Activated CD8-positive, alpha-beta T cell treated with anti-CD3 and anti-CD28 coated beads for 36 hours (primary cell): ENCODE results near the gene MICU1. TPM values are rescaled to one million over a fixed set of nuclear protein-coding genes. Genes with fewer than 3 reads are reported as not detected.

Experiments used
- ATAC-seq: fragments of 200-7000 bp; cut with Tn5 transposase; one replicate; pipeline ENCODE4 v1.10.0; 2021; ENCODE audit warnings: mild to moderate bottlenecking, moderate library complexity
- CTCF ChIA-PET: fragments of 350-600 bp; sonication (Branson Sonifier 250); formaldehyde crosslinking; loops from one replicate; lab custom pipeline; 2021; ENCODE audit warnings: antibody characterized with exemption; lab: Charles Lee
- POLR2A ChIA-PET: fragments of 350-600 bp; sonication (Branson Sonifier 250); formaldehyde crosslinking; loops from one replicate; lab custom pipeline; 2021; ENCODE audit warnings: antibody characterized with exemption; lab: Charles Lee
- DNase-seq: peaks from one replicate; pipeline ENCODE4 v3.0.0-alpha.2; 2020
- H3K27ac Mint-ChIP-seq: one replicate; pipeline ENCODE4 v1.8.0; 2021; ENCODE audit warnings: mild to moderate bottlenecking, mixed read lengths
- H3K27me3 Mint-ChIP-seq: one replicate; pipeline ENCODE4 v1.8.0; 2021; ENCODE audit warnings: mixed read lengths
- H3K36me3 Mint-ChIP-seq: one replicate; pipeline ENCODE4 v1.8.0; 2021; ENCODE audit warnings: low read depth, mixed read lengths
- H3K4me1 Mint-ChIP-seq: one replicate; pipeline ENCODE4 v1.8.0; 2021; ENCODE audit warnings: low read depth, mixed read lengths
- H3K4me3 Mint-ChIP-seq: one replicate; pipeline ENCODE4 v1.8.0; 2021; ENCODE audit warnings: mild to moderate bottlenecking, moderate library complexity, mixed read lengths
- H3K9me3 Mint-ChIP-seq: one replicate; pipeline ENCODE4 v1.8.0; 2021; ENCODE audit warnings: mixed read lengths
- CTCF ChIP-seq: fragments of 200-600 bp; IDR thresholded peaks from one replicate; pipeline ENCODE4 v1.8.0; 2022; ENCODE audit warnings: antibody characterized with exemption, mild to moderate bottlenecking
- intact Hi-C: fragments of 100-400 bp; cut with micrococcal nuclease; formaldehyde crosslinking; loops from one replicate; pipeline ENCODE4 v1.10.0; 2022
- total RNA-seq, 2 experiments: library from RNA; stranded (reverse); gene quantifications; one replicate each; pipeline ENCODE4 v1.2.3, GENCODE V29; 2021

MICU1 gene
- total RNA-seq, 2 experiments from 2014 or later, result 29.9 to 31.0 TPM

GRCh38 chr10:72502581-72502980, 123.3 kb downstream of the MICU1 start:
- H3K36me3 Mint-ChIP-seq, result peaks cover 21% of the 10 kb centered on the region
- TF ChIP-seq CTCF, result no peak
- H3K4me1 Mint-ChIP-seq, result no peaks in the 10 kb centered on the region
- H3K4me3 Mint-ChIP-seq, result no peak overlapping the region
- no peaks in the 10 kb centered on the region for H3K27me3 Mint-ChIP-seq
- H3K27ac Mint-ChIP-seq, result no peak overlapping the region
- POLR2A ChIA-PET, result interaction anchor here (0.6 kb wide), 1 partner anchor 513 kb away, joined by 3 read pairs; no protein-coding TSS in a partner anchor
- CTCF ChIA-PET, result no interaction called here
- peaks cover 2% of the 10 kb centered on the region for H3K9me3 Mint-ChIP-seq
- intact Hi-C loops, result no loop called here
- DNase-seq (no peak), ATAC-seq (no peak)

DNA sequence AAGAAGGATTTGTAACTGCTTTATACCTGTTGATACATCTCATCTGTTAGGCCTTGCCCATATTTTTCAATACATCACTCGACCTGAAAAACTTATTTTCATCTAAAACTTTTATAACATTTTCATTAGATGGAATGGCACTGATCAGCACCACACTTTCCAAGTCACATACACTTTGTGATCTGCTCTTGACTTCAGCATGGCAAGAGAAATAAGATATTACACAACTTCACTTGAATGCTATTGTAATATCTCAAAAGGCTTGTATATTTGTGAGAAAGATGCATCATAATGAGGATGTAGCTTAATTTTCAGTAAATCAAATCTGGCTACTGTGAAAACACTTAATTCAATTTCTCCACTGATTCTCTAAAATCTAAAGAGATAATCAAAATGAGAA, 126.2 kb downstream of the MICU1 start:
- no peak for ATAC-seq
- intact Hi-C loops, result no loop called here
- peaks cover 9% of the 10 kb centered on the region for H3K36me3 Mint-ChIP-seq
- no peaks in the 10 kb centered on the region for H3K27me3 Mint-ChIP-seq
- no peak for TF ChIP-seq CTCF
- H3K4me1 Mint-ChIP-seq, result no peaks in the 10 kb centered on the region
- ChIA-PET CTCF (interaction anchor here (0.9 kb wide), 1 partner anchor 19 kb away, joined by 4 read pairs; no protein-coding TSS in a partner anchor), POLR2A (no interaction called here)
- no peak overlapping the region for H3K4me3 Mint-ChIP-seq
- no peak overlapping the region for H3K27ac Mint-ChIP-seq
- no peak for DNase-seq
- no peaks in the 10 kb centered on the region for H3K9me3 Mint-ChIP-seq

- ATAC-seq, result no peak
- Mint-ChIP-seq H3K9me3 (no peaks in the 10 kb centered on the region), H3K27me3 (no peaks in the 10 kb centered on the region), H3K4me1 (no peaks in the 10 kb centered on the region), H3K27ac (no peak overlapping the region), H3K4me3 (no peak overlapping the region), H3K36me3 (no peaks in the 10 kb centered on the region)
- POLR2A ChIA-PET, result no interaction called here
- CTCF ChIA-PET, result no interaction called here
- intact Hi-C loops, result no loop called here
- DNase-seq, result no peak
- TF ChIP-seq CTCF, result no peak
Measured at GRCh38 chr10:72490951-72491350, 134.9 kb downstream of the MICU1 start.

DNA sequence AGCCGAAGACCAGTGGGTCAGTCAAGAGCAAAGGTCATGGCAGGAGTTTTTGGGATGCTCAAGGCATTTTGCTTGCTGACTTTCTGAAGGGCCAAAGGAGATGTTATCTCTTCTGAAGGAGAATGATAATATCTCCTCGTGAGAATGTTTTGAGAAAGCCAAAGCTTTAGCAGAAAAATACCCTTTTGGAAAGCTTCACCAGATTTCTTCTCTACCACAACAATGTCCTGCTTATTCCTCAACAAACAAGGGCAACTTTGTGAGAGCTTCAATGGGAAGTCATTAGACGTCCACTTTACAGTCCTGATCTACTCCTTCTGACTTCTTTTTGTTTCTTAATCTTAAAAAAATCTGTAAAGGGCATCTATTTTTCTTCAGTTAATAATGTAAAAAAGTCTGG, 138.4 kb downstream of the MICU1 start:
- no peaks in the 10 kb centered on the region for H3K4me1 Mint-ChIP-seq
- ChIA-PET POLR2A (no interaction called here), CTCF (no interaction called here)
- no peak overlapping the region for H3K4me3 Mint-ChIP-seq
- no peak overlapping the region for H3K27ac Mint-ChIP-seq
- TF ChIP-seq CTCF, result no peak
- DNase-seq, result no peak
- intact Hi-C loops, result no loop called here
- H3K27me3 Mint-ChIP-seq, result no peaks in the 10 kb centered on the region
- ATAC-seq, result no peak
- no peaks in the 10 kb centered on the region for H3K36me3 Mint-ChIP-seq
- no peaks in the 10 kb centered on the region for H3K9me3 Mint-ChIP-seq

GRCh38 chr10:72487116-72487515, 138.8 kb downstream of the MICU1 start:
- no peaks in the 10 kb centered on the region for H3K9me3 Mint-ChIP-seq
- DNase-seq, result no peak
- intact Hi-C loops, result no loop called here
- no peak for TF ChIP-seq CTCF
- H3K36me3 Mint-ChIP-seq, result no peaks in the 10 kb centered on the region
- CTCF ChIA-PET, result interaction anchor here (0.9 kb wide), 1 partner anchor 269 kb away, joined by 3 read pairs; no protein-coding TSS in a partner anchor
- no peaks in the 10 kb centered on the region for H3K4me1 Mint-ChIP-seq
- no peaks in the 10 kb centered on the region for H3K27me3 Mint-ChIP-seq
- H3K27ac Mint-ChIP-seq, result no peak overlapping the region
- POLR2A ChIA-PET, result no interaction called here
- H3K4me3 Mint-ChIP-seq, result no peak overlapping the region
- no peak for ATAC-seq
